AG09319 (cell line): ENCODE data around the gene TSC22D4.

Experiments used
- DNase-seq: peaks from one replicate; pipeline ENCODE4 v3.0.0-alpha.2; 2010; ENCODE audit warnings: low read depth; ENCODE audit errors: extremely low read depth
- TF ChIP-seq, protein P1 (sequence below): IDR thresholded peaks from 2 replicates; pipeline ENCODE4 v1.5.1; 2011; ENCODE audit warnings: low read depth, mild to moderate bottlenecking, inconsistent platforms, low read length, moderate library complexity

The TSC22D4 gene

DNA sequence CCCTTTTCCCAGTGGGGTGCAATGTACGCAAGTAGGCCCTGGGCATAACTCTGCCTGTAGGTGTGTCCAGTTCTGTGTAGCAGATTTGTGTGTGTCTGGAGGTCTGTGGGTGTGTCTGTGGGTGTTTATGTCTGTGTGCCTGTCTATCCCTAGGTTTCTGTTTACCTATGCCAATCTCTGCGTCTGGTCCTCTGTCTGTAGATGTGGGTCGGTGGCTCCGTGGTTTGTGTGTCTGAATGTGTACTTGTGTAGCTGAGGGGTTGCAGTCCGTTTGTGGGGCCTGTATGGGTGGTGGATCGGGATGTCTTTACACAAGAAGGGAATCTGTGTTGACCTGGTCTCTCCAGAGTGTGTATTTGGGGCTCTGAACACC, 5.6 kb upstream of the TSC22D4 start:
- TF ChIP-seq, protein P1, sequence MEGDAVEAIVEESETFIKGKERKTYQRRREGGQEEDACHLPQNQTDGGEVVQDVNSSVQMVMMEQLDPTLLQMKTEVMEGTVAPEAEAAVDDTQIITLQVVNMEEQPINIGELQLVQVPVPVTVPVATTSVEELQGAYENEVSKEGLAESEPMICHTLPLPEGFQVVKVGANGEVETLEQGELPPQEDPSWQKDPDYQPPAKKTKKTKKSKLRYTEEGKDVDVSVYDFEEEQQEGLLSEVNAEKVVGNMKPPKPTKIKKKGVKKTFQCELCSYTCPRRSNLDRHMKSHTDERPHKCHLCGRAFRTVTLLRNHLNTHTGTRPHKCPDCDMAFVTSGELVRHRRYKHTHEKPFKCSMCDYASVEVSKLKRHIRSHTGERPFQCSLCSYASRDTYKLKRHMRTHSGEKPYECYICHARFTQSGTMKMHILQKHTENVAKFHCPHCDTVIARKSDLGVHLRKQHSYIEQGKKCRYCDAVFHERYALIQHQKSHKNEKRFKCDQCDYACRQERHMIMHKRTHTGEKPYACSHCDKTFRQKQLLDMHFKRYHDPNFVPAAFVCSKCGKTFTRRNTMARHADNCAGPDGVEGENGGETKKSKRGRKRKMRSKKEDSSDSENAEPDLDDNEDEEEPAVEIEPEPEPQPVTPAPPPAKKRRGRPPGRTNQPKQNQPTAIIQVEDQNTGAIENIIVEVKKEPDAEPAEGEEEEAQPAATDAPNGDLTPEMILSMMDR, result no peak

DNA sequence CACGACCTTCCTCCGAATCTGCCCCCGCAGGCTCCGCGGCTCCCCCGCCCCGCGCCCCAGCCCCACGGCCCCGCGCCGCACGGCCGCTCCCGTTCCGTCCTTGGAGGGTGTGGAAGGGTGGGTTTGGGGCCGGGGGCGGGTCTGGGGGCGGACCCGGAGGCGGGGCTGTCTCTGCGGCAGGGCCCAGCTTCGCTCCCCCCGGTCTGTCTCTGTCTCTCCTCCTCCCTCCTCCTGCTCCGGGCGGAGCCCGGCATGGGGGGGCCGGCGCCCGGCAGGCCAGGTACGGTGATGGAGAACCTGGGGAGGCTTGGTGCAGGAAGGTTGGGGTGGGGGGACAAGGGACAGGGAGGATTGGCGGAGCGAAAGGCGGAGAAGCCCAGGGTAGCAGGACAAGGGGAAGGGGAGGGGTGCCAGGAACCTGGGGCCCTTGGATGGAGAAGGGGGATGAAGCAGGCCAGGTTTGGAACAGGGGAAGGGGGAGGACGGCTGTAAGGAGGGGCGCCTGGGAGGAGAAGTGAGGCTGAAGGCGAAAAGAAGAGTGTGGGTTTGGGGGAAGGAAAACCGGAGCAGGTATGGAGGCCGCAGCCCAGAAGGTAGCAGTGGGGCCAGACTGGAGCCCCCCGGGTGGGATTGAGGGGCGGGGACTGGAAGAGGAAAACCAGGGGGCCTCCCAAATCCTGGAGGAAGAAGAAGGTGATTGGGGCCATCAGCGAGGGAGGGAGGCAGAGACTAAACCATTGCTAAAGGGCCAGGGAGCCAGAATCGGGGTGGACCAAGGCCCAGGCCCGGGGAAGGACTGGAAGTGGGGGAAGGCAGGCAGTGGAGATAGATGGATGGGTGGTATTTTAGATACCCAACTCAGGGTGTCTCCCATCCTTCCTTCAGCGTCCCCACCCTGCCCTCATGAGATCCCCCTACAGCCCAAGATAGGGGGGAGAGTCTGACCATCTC, 5.0 kb upstream of the TSC22D4 start, which contains the start of gene NYAP1:
Gene NYAP1, plus strand, starts transcription at position 206 of the 951 bp plus-strand sequence. CDS start 1,385 bp downstream, outside the sequence.
- no peak for DNase-seq
- TF ChIP-seq, protein P1, result no peak

More for the DNA sequence above, 5.6 kb upstream of the TSC22D4 start:
- DNase-seq, result no peak

DNA sequence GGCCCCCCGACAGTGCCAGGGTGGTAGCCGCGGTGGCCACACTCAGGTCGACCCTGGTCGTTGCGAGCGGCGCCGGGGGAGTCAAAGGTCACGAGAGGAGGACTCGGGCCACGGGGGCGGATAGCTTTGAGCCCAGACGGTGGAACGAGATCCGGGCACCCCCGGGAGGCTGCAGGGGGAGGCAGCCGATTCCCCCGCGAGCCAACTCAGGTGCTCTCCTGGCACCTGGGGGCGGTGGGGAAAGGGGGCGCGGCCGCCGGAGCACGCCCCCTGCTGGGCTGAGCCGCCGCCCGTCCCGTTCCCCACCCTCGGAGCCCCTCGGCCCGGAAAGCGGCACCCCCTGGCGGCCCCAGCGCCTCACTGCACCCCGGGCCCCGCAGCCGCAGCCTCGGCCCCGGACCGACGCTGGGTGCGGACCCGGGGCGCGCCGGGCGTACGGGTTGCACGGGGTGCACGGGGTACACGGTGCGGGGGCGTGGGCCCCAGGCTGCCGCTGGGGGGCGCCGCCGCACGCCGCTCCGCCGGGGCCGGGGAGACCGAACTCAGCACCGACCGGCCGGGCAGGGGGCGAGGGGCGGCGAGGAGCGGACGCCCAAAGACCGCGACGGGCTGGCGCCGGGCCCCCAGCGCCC, 4.2 kb upstream of the TSC22D4 start:
- no peak for DNase-seq
- TF ChIP-seq, protein P1, result peak; percentile 48

DNA sequence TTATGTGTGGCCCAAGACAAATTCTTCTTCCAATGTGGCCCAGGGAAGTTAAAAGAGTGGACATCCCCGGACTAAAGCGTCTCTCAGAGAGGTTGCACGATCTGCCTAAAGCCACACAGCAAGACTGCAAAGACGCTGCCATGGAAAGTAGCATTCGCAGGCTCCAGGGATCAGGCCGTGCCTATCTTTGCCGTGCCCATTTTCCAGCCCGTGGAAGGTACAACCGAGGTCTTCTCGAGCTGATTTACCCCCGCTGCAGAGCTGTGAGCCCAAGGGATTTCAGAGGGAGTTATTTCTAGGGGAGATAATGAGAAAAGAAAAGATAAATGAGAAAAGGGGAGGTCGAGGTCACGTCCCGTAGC, 3.7 kb upstream of the TSC22D4 start:
- no peak for DNase-seq
- TF ChIP-seq, protein P1, result no peak

DNA sequence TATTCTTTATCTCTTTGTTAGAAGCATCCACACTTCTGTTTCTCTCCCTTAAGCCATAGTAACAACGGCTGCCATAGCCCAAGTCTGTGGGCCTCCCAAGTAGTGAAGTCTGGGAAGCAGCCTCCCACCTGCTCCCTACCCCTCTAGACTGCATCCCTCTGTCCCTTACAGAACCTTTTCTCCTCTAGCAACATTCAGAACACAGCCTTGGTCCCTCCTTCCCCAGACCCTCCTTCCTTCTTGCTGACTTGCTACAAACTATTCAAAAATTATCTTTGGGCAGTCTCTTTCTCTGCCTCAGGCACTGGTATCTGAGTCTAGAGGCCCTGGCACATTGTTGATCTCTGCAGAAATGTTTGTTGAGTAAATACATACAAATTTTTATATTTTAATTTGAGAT, 2.5 kb upstream of the TSC22D4 start:
- TF ChIP-seq, protein P1, result no peak
- no peak for DNase-seq

DNA sequence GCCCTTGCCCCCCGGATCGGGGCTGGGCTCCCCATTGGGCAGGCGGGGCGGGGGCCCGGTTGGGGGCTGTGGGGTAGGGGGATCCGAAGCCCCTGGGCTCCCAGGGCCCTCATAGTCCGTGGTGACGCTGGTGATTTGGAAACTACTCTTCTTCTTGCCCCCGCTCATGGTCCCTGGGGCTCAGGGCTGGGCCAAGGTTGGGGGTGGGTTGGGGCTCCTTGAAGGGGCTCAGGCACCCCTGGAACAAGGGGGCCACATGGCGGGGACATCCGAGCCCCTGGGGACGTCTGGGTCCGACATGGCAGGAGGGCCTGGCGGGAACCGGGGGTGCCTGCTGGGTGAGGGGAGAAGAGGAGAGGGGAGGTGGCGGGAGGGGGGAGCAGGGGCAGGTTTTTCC, 1.1 kb downstream of the TSC22D4 start:
- TF ChIP-seq, protein P1, result no peak
- no peak for DNase-seq
